SW 1271 (cell line): ENCODE data around the gene SOAT1.

ENCODE experiments used
- DNase-seq, 2 experiments: peaks; one replicate each; lab custom pipeline; 2025; lab: John Stamatoyannopoulos, UW

The SOAT1 gene

GRCh38 chr1:179305450-179305849 lies 11.9 kb downstream of the SOAT1 start:
- DNase-seq = no peak

DNA sequence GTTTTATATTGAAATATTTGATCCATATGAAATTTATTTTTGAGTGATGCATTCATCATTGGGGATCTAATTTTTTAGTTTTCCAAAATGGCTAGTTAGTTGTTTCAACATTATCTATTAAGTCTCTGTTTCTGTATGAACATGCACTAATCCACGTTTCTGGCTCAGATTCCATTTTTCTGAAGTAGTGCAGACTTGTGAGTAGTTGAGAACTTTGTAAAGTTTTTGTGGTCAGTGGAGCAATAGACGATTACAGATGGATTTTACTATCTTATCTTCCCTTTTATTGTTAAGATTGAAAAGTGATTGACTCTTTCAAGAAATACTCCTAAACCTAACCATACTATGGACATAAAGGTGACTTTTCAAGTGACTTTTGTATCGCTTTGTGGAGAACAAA lies 16.7 kb downstream of the SOAT1 start:
- no peak for DNase-seq

GRCh38 chr1:179310721-179311120 lies 17.1 kb downstream of the SOAT1 start:
- DNase-seq = peak in 1 of 2 experiments; percentile 2

DNA sequence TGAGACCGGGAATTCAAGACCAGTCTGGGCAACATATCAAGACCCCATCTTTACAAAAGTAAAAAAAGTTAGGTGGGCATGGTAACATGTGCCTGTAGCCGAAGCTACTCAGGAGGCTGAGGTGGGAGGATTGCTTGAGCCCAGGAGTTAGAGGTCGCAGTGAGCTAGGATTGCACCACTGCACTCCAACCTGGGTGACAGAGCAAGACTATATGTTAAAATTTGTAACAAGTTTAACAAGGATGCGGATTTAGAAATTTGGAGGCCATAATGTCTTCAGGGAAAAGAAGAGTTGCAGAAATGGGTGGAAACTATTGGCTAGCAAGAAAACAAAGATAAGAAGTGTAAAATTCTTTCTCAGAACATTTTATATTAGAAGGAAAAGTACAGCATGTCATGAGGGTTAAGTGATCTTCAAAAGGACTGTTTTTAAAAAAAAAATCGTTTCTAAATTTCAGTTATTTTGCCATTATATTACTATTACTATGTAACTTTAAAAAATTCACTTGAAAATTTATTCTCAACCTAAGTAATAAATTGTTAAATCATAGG lies 17.6 kb downstream of the SOAT1 start:
- DNase-seq = no peak

GRCh38 chr1:179313004-179313403 lies 19.4 kb downstream of the SOAT1 start:
- no peak for DNase-seq

GRCh38 chr1:179314928-179315327 lies 21.3 kb downstream of the SOAT1 start:
- no peak for DNase-seq

GRCh38 chr1:179318491-179318890 lies 24.9 kb downstream of the SOAT1 start:
- DNase-seq = no peak

- no peak for DNase-seq
Observed at GRCh38 chr1:179321533-179322216, 28.1 kb downstream of the SOAT1 start.

- DNase-seq = no peak
Observed at GRCh38 chr1:179322557-179322956, 29.0 kb downstream of the SOAT1 start.

DNA sequence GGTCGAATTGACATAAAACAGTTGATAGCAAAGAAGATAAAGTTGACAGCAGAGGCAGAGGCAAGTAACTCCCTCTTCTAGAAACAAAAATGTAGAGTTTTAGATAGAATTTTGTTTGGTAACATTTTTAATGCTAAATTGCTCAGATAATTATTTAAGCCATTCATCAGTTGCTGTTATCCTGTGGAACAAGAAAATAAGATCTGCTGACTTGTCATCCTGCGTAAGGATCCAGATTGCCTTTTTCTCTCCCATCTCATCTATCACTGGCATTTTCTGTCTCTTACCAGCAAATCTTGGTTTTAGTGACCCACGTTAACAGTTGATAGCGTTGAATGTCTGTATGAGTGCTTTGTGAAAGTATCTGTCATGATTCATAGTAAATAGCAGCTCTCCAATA lies 29.8 kb downstream of the SOAT1 start:
- DNase-seq = no peak

GRCh38 chr1:179325836-179326235 lies 32.2 kb downstream of the SOAT1 start:
- DNase-seq = no peak

- DNase-seq = no peak
Observed at GRCh38 chr1:179326746-179327145, 33.1 kb downstream of the SOAT1 start.

DNA sequence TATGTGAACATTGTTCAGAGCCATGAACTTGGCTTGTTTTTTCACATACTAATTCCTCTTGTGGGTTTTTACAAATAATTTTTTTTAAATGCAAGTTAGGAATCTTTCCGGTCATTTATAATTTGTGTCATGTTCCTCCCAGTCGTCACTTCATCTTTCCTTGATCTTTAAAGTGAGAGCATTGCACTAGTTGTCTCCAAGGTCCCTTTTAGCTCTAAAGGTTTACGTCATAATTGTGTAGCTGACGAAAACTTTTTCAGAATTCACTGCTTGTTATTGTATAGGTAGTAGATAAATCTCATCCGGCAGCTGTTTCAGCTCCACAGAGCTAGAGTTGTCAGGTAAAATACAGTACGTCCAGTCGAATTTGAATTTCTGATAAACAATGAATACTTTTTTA lies 33.6 kb downstream of the SOAT1 start:
- no peak for DNase-seq

GRCh38 chr1:179327679-179328078 lies 34.1 kb downstream of the SOAT1 start:
- no peak for DNase-seq

- no peak for DNase-seq
Observed at GRCh38 chr1:179329862-179330261, 36.3 kb downstream of the SOAT1 start.

- no peak for DNase-seq
Observed at GRCh38 chr1:179334440-179334839, 40.8 kb downstream of the SOAT1 start.

- no peak for DNase-seq
Observed at GRCh38 chr1:179337288-179337687, 43.7 kb downstream of the SOAT1 start.

DNA sequence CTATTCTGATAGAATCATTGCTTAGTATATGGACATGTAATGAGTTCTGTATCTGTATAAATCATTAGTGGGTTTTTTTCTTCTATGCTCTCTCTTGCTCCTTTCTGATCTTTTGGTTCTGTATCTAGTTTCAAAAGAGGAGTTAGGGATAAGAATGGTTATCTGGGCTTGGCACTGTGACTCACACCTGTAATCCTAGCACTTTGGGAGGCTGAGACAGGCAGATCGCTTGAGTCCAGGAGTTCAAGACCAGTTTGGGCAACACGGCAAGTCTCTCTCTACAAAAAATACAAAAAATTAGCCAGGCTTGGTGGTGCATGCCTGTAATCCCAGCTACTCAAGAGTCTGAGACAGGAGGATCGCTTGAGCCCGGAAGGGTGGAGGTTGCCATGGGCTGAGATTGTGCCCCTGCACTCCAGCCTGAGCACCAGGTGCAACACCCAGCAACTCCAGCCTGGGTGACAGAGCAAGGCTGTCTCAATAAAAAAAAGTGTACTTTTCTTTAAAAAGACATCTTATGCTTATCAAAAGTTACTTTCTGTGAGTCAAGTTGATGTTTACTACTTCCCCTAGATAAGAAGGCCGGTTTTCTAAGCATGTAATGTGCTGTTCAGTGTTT lies 44.5 kb downstream of the SOAT1 start:
- DNase-seq = no peak

DNA sequence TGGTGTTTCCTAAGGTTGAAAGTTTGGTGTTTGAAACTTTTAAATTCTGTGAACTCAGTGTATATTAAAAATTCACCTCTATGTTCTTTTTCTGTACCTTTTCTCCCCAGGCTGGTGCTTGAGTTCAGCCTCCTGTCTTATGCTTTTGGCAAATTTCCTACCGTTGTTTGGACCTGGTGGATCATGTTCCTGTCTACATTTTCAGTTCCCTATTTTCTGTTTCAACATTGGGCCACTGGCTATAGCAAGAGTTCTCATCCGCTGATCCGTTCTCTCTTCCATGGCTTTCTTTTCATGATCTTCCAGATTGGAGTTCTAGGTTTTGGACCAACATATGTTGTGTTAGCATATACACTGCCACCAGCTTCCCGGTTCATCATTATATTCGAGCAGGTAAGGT lies 47.3 kb downstream of the SOAT1 start:
- no peak for DNase-seq

DNA sequence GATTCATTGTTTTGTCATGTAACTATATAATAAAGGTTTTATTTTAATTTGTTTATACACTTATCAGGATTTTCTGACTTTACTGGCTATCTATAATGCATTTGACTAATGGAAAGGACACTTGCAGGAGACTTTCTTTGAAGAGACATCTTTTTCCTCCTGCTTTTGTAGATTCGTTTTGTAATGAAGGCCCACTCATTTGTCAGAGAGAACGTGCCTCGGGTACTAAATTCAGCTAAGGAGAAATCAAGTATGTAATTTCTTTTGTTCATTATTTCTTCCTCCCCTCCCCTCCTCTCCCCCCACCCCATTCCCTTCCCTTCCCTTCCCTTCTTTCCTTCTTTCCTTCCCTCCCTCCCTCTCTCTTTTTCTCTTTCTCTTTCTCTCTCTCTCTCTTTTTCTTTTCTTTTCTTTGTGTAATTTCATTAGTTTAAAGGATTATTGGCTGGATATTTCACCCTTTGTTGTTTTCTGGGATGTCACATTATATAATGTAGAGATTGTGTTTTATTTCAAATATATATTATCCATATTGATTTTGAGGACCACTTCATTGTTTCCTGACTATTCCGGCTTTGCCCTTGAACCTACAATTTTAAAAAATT lies 48.4 kb downstream of the SOAT1 start:
- no peak for DNase-seq

DNA sequence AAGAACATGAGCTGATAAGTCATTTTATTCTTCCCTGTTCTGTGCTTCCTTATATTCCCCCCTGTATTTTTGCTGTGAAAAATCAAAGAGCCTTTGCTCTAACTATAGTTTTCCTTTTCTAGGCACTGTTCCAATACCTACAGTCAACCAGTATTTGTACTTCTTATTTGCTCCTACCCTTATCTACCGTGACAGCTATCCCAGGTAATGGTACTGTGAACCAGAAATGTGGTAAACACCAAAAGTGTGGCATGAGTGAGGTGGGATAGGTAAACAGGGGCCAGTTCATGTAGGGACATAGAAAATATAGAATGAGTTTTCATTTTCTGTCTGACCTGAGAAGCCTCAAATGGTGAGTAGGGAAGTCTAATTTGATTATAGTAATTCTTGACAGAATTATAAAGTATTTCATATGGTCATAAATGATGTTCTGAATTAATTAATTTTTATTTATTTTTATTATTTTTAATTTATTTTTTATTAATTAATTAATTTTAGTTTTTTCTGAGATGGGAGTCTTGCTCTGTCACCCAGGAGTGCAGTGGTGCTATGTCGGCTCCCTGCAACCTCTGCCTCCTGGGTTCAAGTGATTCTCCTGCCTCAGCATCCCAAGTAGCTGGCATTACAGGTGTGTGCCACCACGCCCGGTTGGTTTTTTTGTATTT lies 49.3 kb downstream of the SOAT1 start:
- no peak for DNase-seq

DNA sequence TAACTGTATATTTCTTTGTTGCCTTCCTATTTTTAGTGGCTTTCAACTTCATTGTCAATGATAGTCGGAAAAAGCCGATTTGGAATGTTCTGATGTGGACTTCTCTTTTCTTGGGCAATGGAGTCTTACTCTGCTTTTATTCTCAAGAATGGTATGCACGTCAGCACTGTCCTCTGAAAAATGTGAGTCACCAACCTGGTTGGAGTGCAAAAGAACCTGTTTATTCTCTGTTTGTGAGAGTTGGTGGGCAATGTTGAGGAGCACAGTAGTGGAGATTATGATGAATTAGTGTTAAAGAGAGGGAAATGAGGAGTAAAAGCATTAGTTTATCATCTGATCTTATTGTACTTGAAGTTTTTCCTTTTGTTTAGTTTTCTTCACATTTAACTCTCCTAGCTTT lies 57.7 kb downstream of the SOAT1 start:
- DNase-seq = no peak

DNA sequence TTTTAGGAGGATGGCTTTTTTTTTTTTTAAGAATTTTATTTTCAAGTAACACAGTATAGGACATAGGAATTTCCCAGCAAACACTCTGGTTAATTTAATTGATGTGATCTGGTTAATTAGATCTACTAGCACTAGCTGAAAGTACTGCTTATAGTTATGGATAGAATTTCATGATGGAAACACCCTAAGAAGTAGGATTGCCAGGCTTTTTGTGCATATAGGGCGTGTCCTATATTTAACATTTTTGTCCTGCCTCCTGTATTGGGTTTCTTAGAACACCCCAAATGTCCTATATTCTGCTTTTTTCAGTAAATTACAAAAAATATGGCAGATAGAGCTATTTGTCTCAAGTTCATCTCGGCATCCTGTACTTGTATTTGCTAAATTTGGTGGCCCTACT lies 58.6 kb downstream of the SOAT1 start:
- DNase-seq = no peak
